Activated CD8-positive, alpha-beta memory T cell treated with anti-CD3 and anti-CD28 coated beads, Interleukin-2, amount 50 U/mL, for 24 hours (primary cell): ENCODE measurements around the gene CCDC186.
A peak's percentile ranks its signal among the peaks of the same experiment; 100 is the strongest.

Experiments
- DNase-seq: peaks from one replicate; pipeline ENCODE4 v3.0.0-alpha.2; 2020; ENCODE audit errors: extremely low read depth

CCDC186 gene

GRCh38 chr10:114173921-114174694, at the start of gene CCDC186:
CCDC186 (minus strand) TSS chr10:114174203; CDS start chr10:114163268, 10,935 bp downstream.
- DNase-seq = peak; percentile 96

DNA sequence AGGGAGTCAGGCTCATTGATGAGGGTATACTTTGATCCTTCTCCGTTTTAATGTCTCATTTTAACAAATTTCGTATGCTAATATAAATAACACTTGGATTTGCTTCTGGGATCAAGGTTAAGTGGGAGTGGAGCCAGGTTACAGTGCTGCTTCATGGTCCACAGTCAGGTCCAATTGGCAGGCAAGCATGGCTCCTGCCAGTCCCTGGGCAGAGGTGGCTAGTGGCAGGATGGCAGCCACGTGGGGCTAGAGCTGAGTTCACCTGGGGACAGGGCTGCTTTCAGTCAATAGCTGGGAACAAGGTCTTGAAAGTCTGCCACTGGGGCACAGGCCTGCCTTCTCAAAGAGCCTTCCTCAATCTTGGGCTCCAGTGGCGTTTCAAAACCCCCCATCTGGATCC, 49.1 kb upstream of the CCDC186 start:
- DNase-seq = no peak

DNA sequence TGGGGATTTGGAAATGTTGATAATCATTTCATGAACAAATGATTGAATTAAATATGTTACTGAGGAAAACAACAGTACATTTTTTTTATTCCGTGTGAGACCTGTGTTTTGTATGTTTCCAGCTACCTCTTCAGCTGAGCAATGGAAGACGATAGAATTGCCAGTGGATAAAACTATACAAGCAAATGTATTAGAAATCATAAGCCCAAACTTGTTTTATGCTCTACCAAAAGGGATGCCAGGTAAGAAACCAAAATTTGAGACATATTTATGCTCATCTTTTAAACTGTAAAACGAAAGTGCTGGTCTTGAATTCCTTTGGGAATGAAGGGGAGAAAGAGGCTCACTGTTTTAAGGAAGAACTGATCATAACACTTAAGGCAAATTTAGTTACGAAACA, 47.2 kb upstream of the CCDC186 start:
- no peak for DNase-seq

DNA sequence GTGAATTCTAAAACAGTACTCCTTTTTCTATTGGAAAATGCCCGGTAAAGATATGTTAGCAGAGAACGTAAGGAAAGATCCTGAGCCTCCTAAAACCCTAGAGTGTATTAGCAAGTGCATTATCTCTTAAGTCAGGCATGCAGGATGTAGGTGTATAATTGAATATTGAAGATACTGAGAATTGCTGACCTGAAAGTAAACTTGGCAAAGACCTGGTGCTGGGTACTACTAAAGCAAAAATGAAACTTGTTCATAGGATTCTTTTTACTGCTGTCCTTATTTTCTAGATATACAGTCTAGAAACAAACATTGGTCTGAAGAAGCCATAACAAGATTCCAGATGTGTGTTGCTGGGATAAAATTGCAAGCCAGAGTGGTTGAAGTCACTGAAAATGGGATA, 46.3 kb upstream of the CCDC186 start:
- no peak for DNase-seq

GRCh38 chr10:114215033-114215432, 41.0 kb upstream of the CCDC186 start:
- no peak for DNase-seq

DNA sequence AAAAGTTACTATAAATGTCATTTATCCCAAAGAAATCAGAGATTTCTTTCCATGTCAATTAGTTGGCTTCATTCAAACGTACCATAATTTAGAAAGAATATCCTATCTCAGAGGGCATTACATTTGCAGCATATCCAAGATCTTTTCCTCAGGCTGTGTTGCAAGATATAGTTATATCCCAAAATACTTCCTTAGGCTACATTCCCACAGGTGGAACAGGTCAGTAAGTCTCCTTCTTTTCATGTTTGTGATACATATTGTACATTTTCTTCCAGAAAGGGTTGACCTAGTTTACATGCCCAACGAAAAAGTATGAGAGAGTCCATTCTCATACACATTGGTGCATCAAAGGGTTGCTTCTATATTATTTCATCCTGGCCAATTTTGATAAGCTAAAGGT, 38.1 kb upstream of the CCDC186 start:
- no peak for DNase-seq

DNA sequence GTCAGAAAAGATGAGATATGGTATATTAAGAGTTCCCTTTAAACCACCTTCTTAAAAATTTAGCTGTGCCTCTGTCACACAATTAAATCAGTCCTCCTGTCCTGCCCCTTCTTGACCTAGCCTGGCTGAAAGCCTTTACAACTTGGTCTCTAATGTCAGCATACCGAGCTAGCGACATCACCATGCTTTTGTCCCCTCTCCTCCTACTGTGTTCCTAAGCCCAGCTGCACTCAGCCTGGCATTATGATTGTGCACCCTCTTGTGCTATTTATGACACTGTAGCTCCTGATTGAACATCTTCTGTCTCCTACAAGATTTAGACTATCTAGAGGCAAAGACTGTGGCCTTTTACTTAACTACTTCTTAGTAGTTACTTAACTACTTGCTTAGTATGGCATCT, 34.3 kb upstream of the CCDC186 start:
- DNase-seq = no peak

DNA sequence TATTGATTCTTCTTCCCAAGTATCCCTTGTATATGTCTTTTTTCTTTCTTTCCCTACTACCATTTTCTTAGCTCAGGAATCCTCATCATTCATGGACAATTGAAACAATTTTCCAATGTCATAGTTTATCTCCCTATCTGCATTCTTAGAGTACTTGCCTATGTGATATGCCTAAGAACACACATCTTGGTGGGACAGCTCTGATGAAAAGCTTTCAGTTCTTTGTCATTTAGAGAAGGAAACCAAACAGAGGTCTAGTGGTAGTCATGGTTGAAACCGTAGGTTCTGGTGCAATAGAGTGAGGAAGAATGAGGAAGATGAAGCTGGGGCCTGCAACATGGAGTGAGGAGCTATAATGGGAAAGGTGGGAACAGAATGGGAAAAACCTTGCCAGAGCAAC, 33.3 kb upstream of the CCDC186 start:
- DNase-seq = no peak

DNA sequence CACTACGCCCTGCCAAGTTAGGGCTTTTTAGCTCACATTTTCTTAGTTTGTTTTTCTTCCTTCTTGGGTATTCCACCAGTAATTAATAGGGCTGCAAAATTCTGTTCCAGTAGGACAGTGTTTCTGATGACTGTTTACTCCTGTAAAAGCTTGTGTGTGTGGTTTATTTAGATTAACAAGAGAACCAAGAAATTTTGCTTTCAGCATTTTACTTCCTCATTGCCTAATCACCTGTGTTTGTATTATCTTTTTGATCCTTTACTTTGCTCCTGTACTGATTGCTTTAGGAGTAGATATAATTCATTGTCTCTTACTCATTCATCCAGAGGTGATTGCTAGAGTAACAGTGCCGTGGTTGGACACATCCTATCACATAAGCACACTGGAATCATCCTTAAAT, 32.9 kb upstream of the CCDC186 start:
- no peak for DNase-seq

DNA sequence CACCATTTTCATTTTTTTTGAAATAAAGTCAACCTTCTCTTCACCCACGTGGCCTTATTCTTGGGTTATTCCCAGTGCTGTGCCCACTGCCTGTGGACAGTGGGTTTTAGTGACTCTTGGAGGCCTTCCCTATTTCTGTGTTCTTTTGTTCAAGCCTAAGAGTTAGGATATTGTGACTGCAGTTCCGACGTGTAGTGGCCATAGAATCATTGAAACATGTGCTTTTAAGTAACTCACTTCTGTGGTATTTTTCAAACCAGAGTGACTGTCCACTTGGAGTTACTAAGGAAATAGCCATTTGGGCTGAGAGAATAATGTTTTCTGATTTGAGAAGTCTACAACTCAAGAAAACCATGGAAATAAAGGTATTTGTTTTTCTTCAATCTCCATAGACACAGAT, 28.8 kb upstream of the CCDC186 start:
- no peak for DNase-seq

DNA sequence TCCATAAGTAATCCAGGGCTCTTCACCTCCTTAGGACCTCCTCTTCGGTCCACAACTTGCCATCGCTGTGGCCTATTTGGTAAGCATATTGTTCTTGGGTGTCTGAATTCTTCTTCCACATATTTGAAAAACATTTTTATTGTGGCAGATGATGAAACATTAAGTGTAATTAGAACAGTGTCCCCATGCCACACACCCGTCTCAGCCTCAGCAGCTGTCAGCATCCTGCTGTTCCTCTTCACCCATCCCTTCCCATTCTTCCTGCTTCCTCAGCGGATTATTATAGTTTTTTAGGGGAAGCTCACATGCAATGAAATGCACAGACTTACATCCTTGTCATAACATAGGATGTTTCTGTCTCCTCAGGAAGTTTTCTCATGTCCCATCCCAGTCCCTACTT, 25.2 kb upstream of the CCDC186 start:
- no peak for DNase-seq

DNA sequence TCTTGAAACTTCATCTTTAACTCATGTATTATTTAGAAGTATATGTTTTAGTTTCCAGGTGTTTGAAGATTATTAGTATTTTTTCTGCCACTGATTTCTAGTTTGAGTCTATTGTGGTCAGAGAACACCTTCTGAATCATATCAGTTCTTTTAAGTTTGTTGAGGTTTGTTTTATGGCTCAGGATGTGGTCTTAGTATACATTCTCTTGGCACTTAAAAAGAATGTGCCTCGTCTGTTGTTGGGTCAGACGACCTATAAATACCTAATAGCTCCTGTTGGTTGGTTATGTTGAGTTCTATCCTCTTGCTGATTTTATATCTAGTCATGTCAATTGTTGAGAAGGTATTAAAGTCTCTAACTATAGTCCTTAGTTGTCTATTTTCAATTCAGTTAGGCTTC, 21.1 kb upstream of the CCDC186 start:
- no peak for DNase-seq

GRCh38 chr10:114189700-114190099, 15.7 kb upstream of the CCDC186 start:
- no peak for DNase-seq

- no peak for DNase-seq
Measured at GRCh38 chr10:114188900-114189299, 14.9 kb upstream of the CCDC186 start.

GRCh38 chr10:114188001-114188400, 14.0 kb upstream of the CCDC186 start:
- DNase-seq = no peak

GRCh38 chr10:114184276-114184675, 10.3 kb upstream of the CCDC186 start:
- no peak for DNase-seq

GRCh38 chr10:114183563-114183962, 9.6 kb upstream of the CCDC186 start:
- no peak for DNase-seq

- no peak for DNase-seq
Measured at GRCh38 chr10:114181971-114182370, 8.0 kb upstream of the CCDC186 start.

DNA sequence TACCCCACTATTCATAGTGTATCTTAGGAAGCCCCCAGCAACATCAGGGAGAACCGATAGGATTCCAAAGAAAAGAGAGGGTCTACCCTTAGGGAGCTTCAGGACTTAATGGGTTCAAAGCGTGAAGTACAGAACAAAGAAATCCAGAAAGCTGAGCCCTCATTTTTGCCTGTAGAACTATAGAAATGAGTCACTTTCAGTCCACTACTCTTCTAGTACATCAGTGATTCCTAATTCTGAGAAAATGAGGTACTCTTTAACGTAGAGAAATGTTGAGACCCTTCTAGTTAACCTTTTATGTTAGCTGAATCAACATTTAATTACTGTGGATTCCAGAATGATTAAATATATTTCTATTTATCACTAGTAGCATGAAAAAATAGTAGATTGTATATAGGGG, 6.9 kb upstream of the CCDC186 start:
- DNase-seq = no peak

- no peak for DNase-seq
Measured at GRCh38 chr10:114179747-114180146, 5.7 kb upstream of the CCDC186 start.

- DNase-seq = no peak
Measured at GRCh38 chr10:114179148-114179547, 5.1 kb upstream of the CCDC186 start, which contains the start of gene TDRD1. TDRD1 (plus strand) TSS chr10:114179353; CDS start chr10:114187832, 8,479 bp downstream.

GRCh38 chr10:114176511-114176910, 2.5 kb upstream of the CCDC186 start:
- no peak for DNase-seq

- no peak for DNase-seq
Measured at GRCh38 chr10:114175667-114176066, 1.7 kb upstream of the CCDC186 start.

GRCh38 chr10:114174695-114175188, 739 bp upstream of the CCDC186 start:
- DNase-seq = no peak
